WTC11 (cell line): Measurements from ENCODE around the gene ACP3.
"Not testable (repeated sequence)": the region's sequence is repeated elsewhere in the genome, so short reads cannot be mapped to it uniquely, and the experiment has no call there.

Experiments
- FOXJ3 ChIP-seq: sonication (generic); formaldehyde crosslinking; IDR thresholded peaks from 2 replicates; pipeline ENCODE4 v1.9.0; 2021; ENCODE audit warnings: missing genetic modification reagents, mild to moderate bottlenecking, borderline replicate concordance
- GABPB1 ChIP-seq: sonication (generic); formaldehyde crosslinking; IDR thresholded peaks from 2 replicates; pipeline ENCODE4 v1.8.1; 2023; ENCODE audit warnings: mild to moderate bottlenecking, missing genetic modification reagents
- JUN ChIP-seq: sonication (generic); formaldehyde crosslinking; IDR thresholded peaks from 2 replicates; pipeline ENCODE4 v1.8.0; 2023; ENCODE audit warnings: mild to moderate bottlenecking, missing genetic modification reagents
- TCF7 ChIP-seq: sonication (generic); formaldehyde crosslinking; IDR thresholded peaks from 2 replicates; pipeline ENCODE4 v1.8.0; 2022; ENCODE audit warnings: mild to moderate bottlenecking, low read depth, missing genetic modification reagents, moderate library complexity
- ZNF219 ChIP-seq: sonication (generic); formaldehyde crosslinking; IDR thresholded peaks from 2 replicates; pipeline ENCODE4 v1.8.0; 2023; ENCODE audit warnings: missing genetic modification reagents, mild to moderate bottlenecking, borderline replicate concordance
- TF ChIP-seq, protein P1 (sequence below): fragments of 200-600 bp; IDR thresholded peaks from 2 replicates; pipeline ENCODE4 v1.8.0; 2022; ENCODE audit warnings: antibody characterized with exemption
- TF ChIP-seq, protein P2 (sequence below): sonication (generic); formaldehyde crosslinking; IDR thresholded peaks from 2 replicates; pipeline ENCODE4 v1.8.0; 2022; ENCODE audit warnings: mild to moderate bottlenecking, missing genetic modification reagents

DNA sequence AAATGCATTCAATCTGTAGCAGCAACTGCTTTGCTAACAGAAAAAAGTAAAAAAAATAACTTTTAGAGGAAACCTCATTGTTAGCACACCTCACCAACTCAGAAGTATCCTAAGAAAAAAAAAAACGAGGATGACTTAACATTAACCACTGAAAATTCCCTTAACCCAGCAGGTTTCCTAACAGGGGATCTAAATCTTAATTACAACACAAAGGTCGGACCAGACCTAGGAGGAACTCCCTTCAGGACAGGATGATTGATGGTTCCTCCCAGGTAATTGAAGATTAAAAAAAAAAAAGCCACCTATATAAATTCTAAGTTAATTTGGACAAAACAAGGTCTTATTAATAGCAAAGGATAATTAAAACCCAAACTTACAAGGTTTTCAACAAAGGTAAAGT is 12.9 kb upstream of the ACP3 start:
- TF ChIP-seq ZNF219 (CRISPR knock-in tag); GABPB1 (CRISPR knock-in tag); TCF7; JUN (CRISPR knock-in tag); FOXJ3 (CRISPR knock-in tag): not testable (repeated sequence)
- TF ChIP-seq, protein P1, sequence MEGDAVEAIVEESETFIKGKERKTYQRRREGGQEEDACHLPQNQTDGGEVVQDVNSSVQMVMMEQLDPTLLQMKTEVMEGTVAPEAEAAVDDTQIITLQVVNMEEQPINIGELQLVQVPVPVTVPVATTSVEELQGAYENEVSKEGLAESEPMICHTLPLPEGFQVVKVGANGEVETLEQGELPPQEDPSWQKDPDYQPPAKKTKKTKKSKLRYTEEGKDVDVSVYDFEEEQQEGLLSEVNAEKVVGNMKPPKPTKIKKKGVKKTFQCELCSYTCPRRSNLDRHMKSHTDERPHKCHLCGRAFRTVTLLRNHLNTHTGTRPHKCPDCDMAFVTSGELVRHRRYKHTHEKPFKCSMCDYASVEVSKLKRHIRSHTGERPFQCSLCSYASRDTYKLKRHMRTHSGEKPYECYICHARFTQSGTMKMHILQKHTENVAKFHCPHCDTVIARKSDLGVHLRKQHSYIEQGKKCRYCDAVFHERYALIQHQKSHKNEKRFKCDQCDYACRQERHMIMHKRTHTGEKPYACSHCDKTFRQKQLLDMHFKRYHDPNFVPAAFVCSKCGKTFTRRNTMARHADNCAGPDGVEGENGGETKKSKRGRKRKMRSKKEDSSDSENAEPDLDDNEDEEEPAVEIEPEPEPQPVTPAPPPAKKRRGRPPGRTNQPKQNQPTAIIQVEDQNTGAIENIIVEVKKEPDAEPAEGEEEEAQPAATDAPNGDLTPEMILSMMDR = not testable (repeated sequence)
- TF ChIP-seq, protein P2, sequence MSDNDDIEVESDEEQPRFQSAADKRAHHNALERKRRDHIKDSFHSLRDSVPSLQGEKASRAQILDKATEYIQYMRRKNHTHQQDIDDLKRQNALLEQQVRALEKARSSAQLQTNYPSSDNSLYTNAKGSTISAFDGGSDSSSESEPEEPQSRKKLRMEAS (CRISPR knock-in tag) = not testable (repeated sequence)
